GM23248 (cell line): ENCODE data around the gene IFIH1.

Experiments
- EZH2 ChIP-seq: fragments of 200-600 bp; sonication (generic); IDR thresholded peaks from 2 replicates; pipeline ENCODE4 v1.6.1; 2018; ENCODE audit warnings: antibody characterized with exemption, mild to moderate bottlenecking; ENCODE audit not compliant: insufficient read depth, poor library complexity, severe bottlenecking
- EZH2phosphoT487 ChIP-seq: fragments of 200-600 bp; sonication (generic); IDR thresholded peaks from 2 replicates; pipeline ENCODE4 v1.6.1; 2018; ENCODE audit warnings: antibody characterized with exemption, moderate library complexity, mild to moderate bottlenecking, low read depth; ENCODE audit not compliant: insufficient read depth

GRCh38 chr2:162241571-162241970, 76.9 kb downstream of the IFIH1 start:
- TF ChIP-seq EZH2 (no peak), EZH2phosphoT487 (no peak)
